SJSA1 (cell line): Measurements from ENCODE around the gene PCDHGA12. TPM values are rescaled to one million over a fixed set of nuclear protein-coding genes. Genes with fewer than 3 reads are reported as not detected.
"Not testable (repeated sequence)": the region's sequence is repeated elsewhere in the genome, so short reads cannot be mapped to it uniquely, and the experiment has no call there.

Source experiments
- DNase-seq, 2 experiments: peaks; one replicate each; pipeline ENCODE4 v3.0.0-alpha.2; 2015 to 2020; ENCODE audit warnings: low spot score in 2 of 2, low read depth in 1 of 2
- H3K27ac ChIP-seq: fragments of 250-450 bp; sonication (Bioruptor Pico); 2 replicates; pipeline ENCODE4 v1.5.1; 2020; ENCODE audit warnings: mild to moderate bottlenecking, moderate library complexity
- H3K27me3 ChIP-seq: fragments of 250-450 bp; sonication (Bioruptor Pico); replicated peaks from 2 replicates; pipeline ENCODE4 v1.5.1; 2020; ENCODE audit warnings: mild to moderate bottlenecking, moderate library complexity
- H3K36me3 ChIP-seq: fragments of 250-450 bp; sonication (Bioruptor Pico); 2 replicates; pipeline ENCODE4 v1.5.1; 2020; ENCODE audit warnings: mild to moderate bottlenecking
- H3K4me1 ChIP-seq: fragments of 250-450 bp; sonication (Bioruptor Pico); replicated peaks from 2 replicates; pipeline ENCODE4 v1.6.1; 2021; ENCODE audit warnings: mild to moderate bottlenecking
- H3K4me3 ChIP-seq: fragments of 250-450 bp; sonication (Bioruptor Pico); 2 replicates; pipeline ENCODE4 v1.5.1; 2020; ENCODE audit warnings: mild to moderate bottlenecking
- H3K9me3 ChIP-seq: fragments of 250-450 bp; sonication (Bioruptor Pico); replicated peaks from 2 replicates; pipeline ENCODE4 v1.5.1; 2020; ENCODE audit warnings: mild to moderate bottlenecking
- total RNA-seq: library from RNA; depleted of rRNA; stranded (reverse); fragments of >200 nt; shearing (Covaris generic); gene quantifications from 2 replicates; pipeline ENCODE4 v1.2.3, GENCODE V29; 2014

Gene PCDHGA12
- total RNA-seq, 1 experiment from 2014 or later, result 0.34 TPM

- H3K36me3 ChIP-seq, H3K4me3 ChIP-seq, H3K4me1 ChIP-seq, H3K27ac ChIP-seq, DNase-seq, H3K27me3 ChIP-seq: not testable (repeated sequence)
- peaks cover 41% of the 10 kb centered on the region for H3K9me3 ChIP-seq
Observed at GRCh38 chr5:141397756-141398551, 32.4 kb upstream of the PCDHGA12 start, which contains the start of gene PCDHGB5. TSS of gene PCDHGB5 (plus strand) at chr5:141397947. CDS start at chr5:141398128, 181 bp downstream.

DNA sequence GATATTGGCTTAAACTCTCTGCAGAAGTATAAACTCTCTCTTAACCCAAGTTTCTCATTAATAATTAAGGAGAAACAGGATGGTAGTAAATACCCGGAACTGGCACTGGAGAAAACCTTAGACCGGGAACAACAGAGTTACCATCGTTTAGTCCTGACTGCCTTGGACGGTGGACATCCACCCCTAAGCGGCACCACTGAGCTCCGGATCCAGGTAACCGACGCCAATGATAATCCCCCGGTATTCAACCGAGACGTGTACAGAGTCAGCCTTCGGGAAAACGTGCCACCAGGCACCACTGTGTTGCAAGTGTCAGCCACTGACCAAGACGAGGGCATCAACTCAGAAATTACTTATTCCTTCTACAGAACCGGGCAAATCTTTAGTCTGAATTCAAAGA, 31.7 kb upstream of the PCDHGA12 start:
- Histone ChIP-seq H3K36me3 (no peaks in the 10 kb centered on the region), H3K27ac (no peak overlapping the region), H3K9me3 (peaks cover 40% of the 10 kb centered on the region), H3K4me1 (no peaks in the 10 kb centered on the region), H3K4me3 (no peak overlapping the region), H3K27me3 (no peaks in the 10 kb centered on the region)
- DNase-seq, result no peak

- Histone ChIP-seq H3K27ac (no peak overlapping the region), H3K4me3 (no peak overlapping the region), H3K9me3 (peaks cover 31% of the 10 kb centered on the region), H3K4me1 (no peaks in the 10 kb centered on the region), H3K36me3 (no peaks in the 10 kb centered on the region), H3K27me3 (no peaks in the 10 kb centered on the region)
- DNase-seq, result no peak
Observed at GRCh38 chr5:141399555-141400258, 30.6 kb upstream of the PCDHGA12 start.

- no peak within 1 kb of the TSS for H3K27ac ChIP-seq
- peaks cover 20% of the 10 kb centered on the region for H3K9me3 ChIP-seq
- no peaks in the 10 kb centered on the region for H3K27me3 ChIP-seq
- no peak for DNase-seq
- no peak within 1 kb of the TSS for H3K4me3 ChIP-seq
- H3K4me1 ChIP-seq, result no peaks in the 10 kb centered on the region
- H3K36me3 ChIP-seq, result no peaks in the 10 kb centered on the region
Observed at GRCh38 chr5:141402553-141403243, 27.6 kb upstream of the PCDHGA12 start, which contains the start of gene PCDHGA9. TSS of gene PCDHGA9 (plus strand) at chr5:141402778. CDS start at chr5:141402953, 175 bp downstream.

- Histone ChIP-seq H3K4me3 (no peak overlapping the region), H3K9me3 (peaks cover 21% of the 10 kb centered on the region), H3K36me3 (no peaks in the 10 kb centered on the region), H3K27ac (no peak overlapping the region), H3K4me1 (no peaks in the 10 kb centered on the region), H3K27me3 (no peaks in the 10 kb centered on the region)
- DNase-seq, result no peak
Observed at GRCh38 chr5:141403387-141403786, 26.9 kb upstream of the PCDHGA12 start.

DNA sequence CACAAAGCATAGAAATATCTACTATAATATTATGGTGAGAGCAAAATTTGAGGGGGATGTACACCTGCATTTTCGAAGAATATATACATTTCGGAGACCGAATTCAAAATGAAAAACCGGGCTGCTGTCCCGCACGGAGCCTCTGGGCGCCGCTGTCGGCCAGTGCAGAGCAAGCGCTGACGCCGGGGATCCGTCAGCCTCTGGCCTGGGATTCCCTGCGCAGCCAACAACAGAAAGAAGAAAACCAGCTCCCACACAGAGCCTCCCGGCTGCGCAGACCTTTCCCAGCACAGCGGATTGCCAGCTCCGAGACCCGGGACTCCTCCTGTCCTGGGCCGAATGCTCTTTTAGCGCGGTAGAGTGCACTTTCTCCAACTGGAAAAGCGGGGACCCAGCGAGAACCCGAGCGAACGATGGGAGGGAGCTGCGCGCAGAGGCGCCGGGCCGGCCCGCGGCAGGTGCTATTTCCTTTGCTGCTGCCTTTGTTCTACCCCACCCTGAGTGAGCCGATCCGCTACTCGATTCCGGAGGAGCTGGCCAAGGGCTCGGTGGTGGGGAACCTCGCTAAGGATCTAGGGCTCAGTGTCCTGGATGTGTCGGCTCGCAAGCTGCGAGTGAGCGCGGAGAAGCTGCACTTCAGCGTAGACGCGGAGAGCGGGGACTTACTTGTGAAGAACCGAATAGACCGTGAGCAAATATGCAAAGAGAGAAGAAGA, 22.4 kb upstream of the PCDHGA12 start, which contains the start of gene PCDHGB6:
PCDHGB6 (plus strand) TSS at position 232 of the 716 bp plus-strand sequence; CDS start at position 414, 182 bp downstream.
- DNase-seq, H3K4me3 ChIP-seq, H3K27ac ChIP-seq: not testable (repeated sequence)

GRCh38 chr5:141409598-141410306, 20.6 kb upstream of the PCDHGA12 start:
- Histone ChIP-seq H3K4me3 (no peak overlapping the region), H3K27ac (no peak overlapping the region), H3K9me3 (peaks cover 17% of the 10 kb centered on the region), H3K4me1 (no peaks in the 10 kb centered on the region), H3K36me3 (no peaks in the 10 kb centered on the region), H3K27me3 (no peaks in the 10 kb centered on the region)
- DNase-seq, result no peak

More for the DNA sequence above, 22.4 kb upstream of the PCDHGA12 start, which contains the start of gene PCDHGB6:
- H3K36me3 ChIP-seq, H3K4me1 ChIP-seq, H3K27me3 ChIP-seq: not testable (repeated sequence)
- peaks cover 14% of the 10 kb centered on the region for H3K9me3 ChIP-seq

DNA sequence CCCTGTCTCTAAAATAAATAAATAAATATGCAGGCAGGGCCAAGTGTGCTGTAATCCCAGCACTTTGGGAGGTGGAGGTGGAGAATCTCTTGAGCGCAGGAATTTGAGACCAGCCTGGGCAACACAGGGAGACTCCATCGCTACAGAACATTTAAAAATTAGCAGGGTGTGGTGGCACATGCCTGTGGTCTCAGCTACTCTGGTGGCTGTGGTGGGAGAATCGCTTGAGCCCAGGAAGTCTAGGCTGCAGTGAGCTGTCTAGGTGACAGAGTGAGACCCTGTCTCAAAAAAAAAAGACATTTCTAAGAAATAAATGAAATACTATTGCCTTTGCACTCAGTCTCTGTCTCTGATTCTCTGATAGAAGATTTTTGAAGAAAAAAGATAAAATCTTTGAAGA, 18.7 kb upstream of the PCDHGA12 start:
- H3K4me1 ChIP-seq, result no peaks in the 10 kb centered on the region
- H3K27ac ChIP-seq, result no peak overlapping the region
- H3K9me3 ChIP-seq, result peaks cover 17% of the 10 kb centered on the region
- no peaks in the 10 kb centered on the region for H3K27me3 ChIP-seq
- H3K36me3 ChIP-seq, result no peaks in the 10 kb centered on the region
- H3K4me3 ChIP-seq, result no peak overlapping the region
- peak in 1 of 2 experiments; percentile 9 for DNase-seq

DNA sequence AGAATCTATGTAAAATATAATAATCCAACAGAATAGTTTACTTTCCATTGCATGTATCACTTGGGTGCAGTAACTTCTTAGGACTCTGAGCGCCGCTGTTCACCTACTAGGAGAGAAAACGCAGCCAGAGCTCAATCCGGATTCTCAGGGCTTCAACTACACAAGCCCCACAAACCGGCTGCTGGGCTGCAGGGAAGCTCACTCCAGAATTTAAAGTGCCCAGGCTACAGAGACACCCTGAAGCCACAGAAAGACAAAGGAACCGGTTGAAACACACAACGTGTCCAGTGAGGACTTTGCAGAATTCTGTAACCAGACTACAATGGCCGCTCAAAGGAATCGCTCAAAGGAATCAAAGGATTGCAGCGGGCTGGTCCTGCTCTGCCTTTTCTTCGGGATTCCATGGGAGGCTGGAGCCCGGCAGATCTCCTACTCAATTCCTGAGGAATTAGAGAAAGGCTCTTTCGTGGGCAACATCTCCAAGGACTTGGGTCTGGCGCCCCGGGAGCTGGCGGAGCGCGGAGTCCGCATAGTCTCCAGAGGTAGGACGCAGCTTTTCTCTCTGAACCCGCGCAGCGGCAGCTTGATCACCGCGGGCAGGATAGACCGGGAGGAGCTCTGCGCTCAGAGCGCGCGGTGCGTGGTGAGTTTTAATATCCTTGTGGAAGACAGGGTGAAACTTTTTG, 17.3 kb upstream of the PCDHGA12 start, which contains the start of gene PCDHGA10:
PCDHGA10 (plus strand) TSS at position 134 of the 686 bp plus-strand sequence; CDS start at position 323, 189 bp downstream.
- H3K9me3 ChIP-seq, result peaks cover 14% of the 10 kb centered on the region
- H3K27me3 ChIP-seq, result no peaks in the 10 kb centered on the region
- H3K27ac ChIP-seq, result no peak within 1 kb of the TSS
- 0 out of 2 replicates have a peak within 1 kb of the TSS, but pooled peaks have one; percentile 4 for H3K4me3 ChIP-seq
- peak in 1 of 2 experiments; percentile 37 for DNase-seq
- no peaks in the 10 kb centered on the region for H3K36me3 ChIP-seq
- H3K4me1 ChIP-seq, result no peaks in the 10 kb centered on the region

DNA sequence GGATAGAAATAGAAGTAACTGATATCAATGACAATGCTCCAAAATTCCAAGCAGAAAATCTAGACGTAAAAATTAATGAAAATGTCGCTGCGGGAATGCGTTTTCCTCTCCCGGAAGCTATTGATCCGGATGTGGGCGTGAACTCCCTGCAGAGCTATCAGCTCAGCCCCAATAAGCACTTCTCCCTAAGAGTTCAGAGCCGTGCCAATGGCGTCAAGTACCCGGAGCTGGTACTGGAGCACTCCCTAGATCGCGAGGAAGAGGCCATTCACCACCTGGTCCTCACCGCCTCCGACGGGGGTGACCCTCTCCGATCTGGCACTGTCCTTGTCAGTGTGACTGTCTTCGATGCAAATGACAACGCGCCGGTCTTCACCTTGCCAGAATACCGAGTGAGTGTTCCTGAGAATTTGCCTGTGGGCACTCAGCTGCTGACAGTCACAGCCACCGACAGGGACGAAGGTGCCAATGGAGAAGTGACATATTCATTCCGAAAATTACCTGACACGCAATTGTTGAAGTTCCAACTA, 16.7 kb upstream of the PCDHGA12 start:
- H3K4me1 ChIP-seq, result no peaks in the 10 kb centered on the region
- no peaks in the 10 kb centered on the region for H3K27me3 ChIP-seq
- no peak for DNase-seq
- no peak overlapping the region for H3K4me3 ChIP-seq
- no peak overlapping the region for H3K27ac ChIP-seq
- H3K9me3 ChIP-seq, result peaks cover 20% of the 10 kb centered on the region
- H3K36me3 ChIP-seq, result no peaks in the 10 kb centered on the region

DNA sequence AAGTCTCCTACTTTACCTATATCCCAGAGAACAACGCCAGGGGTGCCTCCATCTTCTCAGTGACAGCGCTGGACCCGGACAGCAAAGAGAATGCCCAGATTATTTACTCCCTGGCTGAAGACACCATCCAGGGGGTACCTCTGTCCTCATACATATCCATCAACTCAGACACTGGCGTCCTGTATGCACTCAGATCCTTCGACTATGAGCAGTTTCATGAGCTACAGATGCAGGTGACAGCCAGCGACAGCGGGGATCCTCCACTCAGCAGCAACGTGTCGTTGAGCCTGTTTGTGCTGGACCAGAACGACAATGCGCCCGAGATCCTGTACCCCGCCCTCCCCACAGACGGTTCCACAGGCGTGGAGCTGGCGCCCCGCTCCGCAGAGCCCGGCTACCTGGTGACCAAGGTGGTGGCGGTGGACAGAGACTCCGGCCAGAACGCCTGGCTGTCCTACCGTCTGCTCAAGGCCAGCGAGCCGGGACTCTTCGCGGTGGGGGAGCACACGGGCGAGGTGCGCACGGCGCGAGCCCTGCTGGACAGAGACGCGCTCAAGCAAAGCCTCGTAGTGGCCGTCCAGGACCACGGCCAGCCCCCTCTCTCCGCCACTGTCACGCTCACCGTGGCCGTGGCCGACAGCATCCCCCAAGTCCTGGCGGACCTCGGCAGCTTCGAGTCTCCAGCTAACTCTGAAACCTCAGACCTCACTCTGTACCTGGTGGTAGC, 15.6 kb upstream of the PCDHGA12 start:
- not testable (repeated sequence) for H3K4me1 ChIP-seq
- H3K9me3 ChIP-seq, result peaks cover 30% of the 10 kb centered on the region

More for the DNA sequence above, 15.6 kb upstream of the PCDHGA12 start:
- DNase-seq, H3K36me3 ChIP-seq, H3K27ac ChIP-seq, H3K4me3 ChIP-seq, H3K27me3 ChIP-seq: not testable (repeated sequence)
